Neural cell (in vitro differentiated cells): ENCODE data around the gene STK38L. TPM values are rescaled to one million over a fixed set of nuclear protein-coding genes. Genes with fewer than 3 reads are reported as not detected.

Experiments
- H2AFZ ChIP-seq: fragments of 200-600, 300-800 bp; sonication (generic), shearing (Covaris generic); 2 replicates; pipeline ENCODE4 v1.6.0; 2014; ENCODE audit warnings: low read depth, mild to moderate bottlenecking, antibody characterized with exemption, low read length, moderate library complexity
- H3F3A ChIP-seq: fragments of 200-600 bp; shearing (Covaris generic); 2 replicates; pipeline ENCODE4 v1.6.1; 2016; ENCODE audit warnings: mild to moderate bottlenecking, moderate library complexity, mixed read lengths, antibody characterized with exemption, low read length; ENCODE audit not compliant: insufficient read depth, poor library complexity, severe bottlenecking
- H3K27ac ChIP-seq: fragments of 200-600, 300-800 bp; sonication (generic), shearing (Covaris generic); 2 replicates; pipeline ENCODE4 v1.5.1; 2014; ENCODE audit warnings: mild to moderate bottlenecking, low read length, moderate library complexity
- H3K27me3 ChIP-seq: fragments of 300-800, 200-600 bp; sonication (generic), shearing (Covaris generic); 2 replicates; pipeline ENCODE4 v1.6.0; 2014; ENCODE audit warnings: mild to moderate bottlenecking, low read depth, low read length, moderate library complexity; ENCODE audit not compliant: insufficient read depth
- H3K36me3 ChIP-seq: fragments of 300-800, 200-600 bp; sonication (generic), shearing (Covaris generic); 2 replicates; pipeline ENCODE4 v1.5.1; 2014; ENCODE audit warnings: mild to moderate bottlenecking, antibody characterized with exemption, low read length, moderate library complexity; ENCODE audit not compliant: insufficient read depth
- H3K4me2 ChIP-seq: fragments of 300-800, 200-600 bp; sonication (generic), shearing (Covaris generic); 2 replicates; pipeline ENCODE4 v1.6.0; 2014; ENCODE audit warnings: mild to moderate bottlenecking, low read length
- H3K4me3 ChIP-seq: fragments of 300-800, 200-600 bp; sonication (generic), shearing (Covaris generic); 2 replicates; pipeline ENCODE4 v1.5.1; 2014; ENCODE audit warnings: mild to moderate bottlenecking, low read length, moderate library complexity
- H3K79me2 ChIP-seq: fragments of 200-600 bp; shearing (Covaris generic); replicated peaks from 2 replicates; pipeline ENCODE4 v1.6.0; 2014; ENCODE audit warnings: mild to moderate bottlenecking, low read length, moderate library complexity; ENCODE audit not compliant: insufficient read depth
- H3K9ac ChIP-seq: fragments of 300-800, 200-600 bp; sonication (generic), shearing (Covaris generic); 2 replicates; pipeline ENCODE4 v1.6.1; 2016; ENCODE audit warnings: mild to moderate bottlenecking, low read length, mixed read lengths
- H3K9me2 ChIP-seq: fragments of 200-600 bp; shearing (Covaris generic); 2 replicates; pipeline ENCODE4 v1.6.1; 2016; ENCODE audit warnings: mild to moderate bottlenecking, low read length, mixed read lengths; ENCODE audit not compliant: insufficient read depth
- H3K9me3 ChIP-seq: fragments of 200-600, 300-800 bp; sonication (generic), shearing (Covaris generic); 2 replicates; pipeline ENCODE4 v1.6.1; 2016; ENCODE audit warnings: mild to moderate bottlenecking, mixed run types, low read length, moderate library complexity, mixed read lengths
- H4K20me1 ChIP-seq: fragments of 200-600 bp; shearing (Covaris generic); 2 replicates; pipeline ENCODE4 v1.6.1; 2016; ENCODE audit warnings: mild to moderate bottlenecking, mixed run types; ENCODE audit not compliant: insufficient read depth
- CTCF ChIP-seq: fragments of 450-650 bp; IDR thresholded peaks from 2 replicates; pipeline ENCODE4 v1.5.1; 2014; ENCODE audit warnings: antibody characterized with exemption, mild to moderate bottlenecking, moderate library complexity; ENCODE audit not compliant: poor library complexity, severe bottlenecking
- EP300 ChIP-seq: fragments of 450-650 bp; conservative IDR thresholded peaks from 2 replicates; pipeline ENCODE4 v1.6.1; 2014; ENCODE audit warnings: antibody characterized with exemption, mild to moderate bottlenecking, moderate library complexity; ENCODE audit not compliant: poor library complexity, severe bottlenecking
- EZH2 ChIP-seq: fragments of 200-600, 300-800 bp; shearing (Covaris generic), sonication (generic); IDR thresholded peaks from 2 replicates; pipeline ENCODE4 v1.6.1; 2014; ENCODE audit warnings: antibody characterized with exemption, low read length, borderline replicate concordance, mild to moderate bottlenecking; ENCODE audit not compliant: insufficient read depth, poor library complexity, severe bottlenecking
- MXI1 ChIP-seq: fragments of 450-650 bp; conservative IDR thresholded peaks from 2 replicates; pipeline ENCODE4 v1.6.1; 2014; ENCODE audit warnings: antibody characterized with exemption, mild to moderate bottlenecking; ENCODE audit not compliant: poor library complexity, severe bottlenecking
- POLR2AphosphoS5 ChIP-seq: IDR thresholded peaks from 2 replicates; pipeline ENCODE4 v1.6.1; 2012
- RAD21 ChIP-seq: fragments of 450-650 bp; conservative IDR thresholded peaks from 2 replicates; pipeline ENCODE4 v1.6.1; 2014; ENCODE audit warnings: antibody characterized with exemption, mild to moderate bottlenecking, moderate library complexity
- REST ChIP-seq: IDR thresholded peaks from 2 replicates; pipeline ENCODE4 v1.6.1; 2012; ENCODE audit warnings: borderline replicate concordance
- SMC3 ChIP-seq: fragments of 450-650 bp; conservative IDR thresholded peaks from 2 replicates; pipeline ENCODE4 v1.6.1; 2014; ENCODE audit warnings: antibody characterized with exemption, mild to moderate bottlenecking, moderate library complexity; ENCODE audit not compliant: poor library complexity
- TAF1 ChIP-seq: IDR thresholded peaks from 2 replicates; pipeline ENCODE4 v1.6.1; 2012; ENCODE audit warnings: low read depth
- polyA plus RNA-seq: library from polyadenylated mRNA; depleted of rRNA; stranded (reverse); fragments of >200 nt; gene quantifications from 2 replicates; pipeline ENCODE4 v1.2.3, GENCODE V29; 2014

Gene STK38L
- polyA plus RNA-seq, 1 donor from 2014 or later: 31.5 TPM

GRCh38 chr12:27303139-27304111 lies 59.3 kb downstream of the STK38L start:
- no peaks in the 10 kb centered on the region for H3F3A ChIP-seq
- no peak overlapping the region for H3K27ac ChIP-seq
- TF ChIP-seq POLR2AphosphoS5: no peak
- TF ChIP-seq EZH2: no peak
- no peak for TF ChIP-seq EP300
- TF ChIP-seq TAF1: no peak
- H3K4me2 ChIP-seq: no peak overlapping the region
- no peaks in the 10 kb centered on the region for H3K9me2 ChIP-seq
- H2AFZ ChIP-seq: no peak overlapping the region
- H3K9ac ChIP-seq: no peak overlapping the region
- H4K20me1 ChIP-seq: no peaks in the 10 kb centered on the region
- H3K9me3 ChIP-seq: no peaks in the 10 kb centered on the region
- peaks cover 8% of the 10 kb centered on the region for H3K36me3 ChIP-seq
- H3K27me3 ChIP-seq: no peaks in the 10 kb centered on the region
- no peak overlapping the region for H3K4me3 ChIP-seq
- H3K79me2 ChIP-seq: no peaks in the 10 kb centered on the region

GRCh38 chr12:27304856-27305255 lies 60.8 kb downstream of the STK38L start:
- no peaks in the 10 kb centered on the region for H3K79me2 ChIP-seq

More at GRCh38 chr12:27304856-27305255, 60.8 kb downstream of the STK38L start:
- Histone ChIP-seq H2AFZ (no peak overlapping the region), H3K27ac (no peak overlapping the region), H3K9me3 (no peaks in the 10 kb centered on the region), H3K27me3 (no peaks in the 10 kb centered on the region), H3K4me3 (no peak overlapping the region), H3K9me2 (no peaks in the 10 kb centered on the region), H3K9ac (no peak overlapping the region), H3F3A (no peaks in the 10 kb centered on the region), H4K20me1 (no peaks in the 10 kb centered on the region), H3K36me3 (no peaks in the 10 kb centered on the region), H3K4me2 (no peak overlapping the region)
- TF ChIP-seq CTCF (no peak), MXI1 (no peak), RAD21 (no peak), EZH2 (no peak), POLR2AphosphoS5 (no peak), TAF1 (no peak), SMC3 (no peak), REST (no peak)
